NB4 (cell line): ENCODE measurements around the gene KRT79.

ENCODE experiments used
- DNase-seq: peaks from one replicate; pipeline ENCODE4 v3.0.0; 2010; ENCODE audit warnings: low read depth
- H3K4me3 ChIP-seq: one replicate; pipeline ENCODE4 v1.5.1; 2011; ENCODE audit warnings: mild to moderate bottlenecking, low read depth, low read length, moderate library complexity
- MYC ChIP-seq: IDR thresholded peaks from 2 replicates; pipeline ENCODE4 v1.6.1; 2011; ENCODE audit warnings: low read depth, low read length
- POLR2A ChIP-seq: IDR thresholded peaks from 2 replicates; pipeline ENCODE4 v1.6.1; 2011; ENCODE audit warnings: mild to moderate bottlenecking; ENCODE audit not compliant: insufficient read length; ENCODE audit errors: extremely low read depth
- TF ChIP-seq, protein P1 (sequence below): IDR thresholded peaks from 2 replicates; pipeline ENCODE4 v1.6.1; 2011; ENCODE audit warnings: low read depth, low read length
- TF ChIP-seq, protein P2 (sequence below): IDR thresholded peaks from one replicate; pipeline ENCODE4 v1.5.1; 2012; ENCODE audit warnings: low read depth, low read length

Gene KRT79

DNA sequence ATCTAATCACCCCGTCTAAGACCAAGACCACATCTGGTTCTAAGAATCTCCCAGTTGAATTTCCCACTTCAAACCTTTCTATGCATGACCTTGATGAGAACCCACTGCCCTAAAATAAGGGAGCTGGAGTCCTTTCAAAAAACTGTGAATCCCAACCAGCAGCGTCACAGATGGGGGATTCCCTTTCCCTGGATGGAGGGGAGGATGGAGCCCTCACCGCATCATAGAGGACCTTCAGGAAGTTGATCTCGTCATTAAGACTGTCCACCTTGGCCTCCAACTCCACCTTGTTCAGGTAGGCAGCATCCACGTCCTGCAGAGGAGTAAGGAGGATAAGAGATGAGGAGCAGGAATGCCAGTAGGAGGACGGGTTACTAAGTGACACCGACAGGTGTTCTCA is 24.9 kb downstream of the KRT79 start:
- no peak for DNase-seq
- no peak for TF ChIP-seq POLR2A
- TF ChIP-seq, protein P1, sequence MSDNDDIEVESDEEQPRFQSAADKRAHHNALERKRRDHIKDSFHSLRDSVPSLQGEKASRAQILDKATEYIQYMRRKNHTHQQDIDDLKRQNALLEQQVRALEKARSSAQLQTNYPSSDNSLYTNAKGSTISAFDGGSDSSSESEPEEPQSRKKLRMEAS = no peak
- TF ChIP-seq, protein P2, sequence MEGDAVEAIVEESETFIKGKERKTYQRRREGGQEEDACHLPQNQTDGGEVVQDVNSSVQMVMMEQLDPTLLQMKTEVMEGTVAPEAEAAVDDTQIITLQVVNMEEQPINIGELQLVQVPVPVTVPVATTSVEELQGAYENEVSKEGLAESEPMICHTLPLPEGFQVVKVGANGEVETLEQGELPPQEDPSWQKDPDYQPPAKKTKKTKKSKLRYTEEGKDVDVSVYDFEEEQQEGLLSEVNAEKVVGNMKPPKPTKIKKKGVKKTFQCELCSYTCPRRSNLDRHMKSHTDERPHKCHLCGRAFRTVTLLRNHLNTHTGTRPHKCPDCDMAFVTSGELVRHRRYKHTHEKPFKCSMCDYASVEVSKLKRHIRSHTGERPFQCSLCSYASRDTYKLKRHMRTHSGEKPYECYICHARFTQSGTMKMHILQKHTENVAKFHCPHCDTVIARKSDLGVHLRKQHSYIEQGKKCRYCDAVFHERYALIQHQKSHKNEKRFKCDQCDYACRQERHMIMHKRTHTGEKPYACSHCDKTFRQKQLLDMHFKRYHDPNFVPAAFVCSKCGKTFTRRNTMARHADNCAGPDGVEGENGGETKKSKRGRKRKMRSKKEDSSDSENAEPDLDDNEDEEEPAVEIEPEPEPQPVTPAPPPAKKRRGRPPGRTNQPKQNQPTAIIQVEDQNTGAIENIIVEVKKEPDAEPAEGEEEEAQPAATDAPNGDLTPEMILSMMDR = no peak
- TF ChIP-seq MYC = no peak

DNA sequence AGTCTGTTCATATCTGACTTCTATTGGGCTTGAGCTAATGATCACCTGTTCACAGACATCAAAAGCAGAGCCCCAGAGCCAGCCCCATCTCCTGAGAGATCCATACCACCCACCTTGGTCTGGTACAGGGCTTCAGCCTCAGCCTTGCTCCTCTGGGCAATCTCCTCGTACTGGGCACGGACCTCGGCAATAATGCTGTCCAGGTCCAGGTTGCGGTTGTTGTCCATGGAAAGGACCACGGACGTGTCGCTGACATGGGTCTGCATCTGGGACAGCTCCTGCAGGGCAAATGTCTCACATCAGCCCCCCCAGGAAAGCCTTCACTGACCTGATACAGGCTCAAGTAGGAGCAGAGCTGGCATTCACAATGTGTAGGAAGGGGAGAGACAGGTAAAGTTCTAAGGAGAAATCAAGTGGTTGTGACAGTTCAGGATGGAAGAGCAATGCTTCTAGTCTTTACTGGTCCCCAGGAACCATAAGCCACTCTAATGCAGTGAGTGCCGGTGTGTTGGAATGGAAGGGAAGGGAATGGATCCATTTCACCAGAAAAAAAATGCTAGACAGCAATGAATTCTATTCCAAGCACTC is 25.4 kb downstream of the KRT79 start:
- no peak for DNase-seq
- no peak overlapping the region for H3K4me3 ChIP-seq
- TF ChIP-seq, protein P2 = no peak
- no peak for TF ChIP-seq MYC
- no peak for TF ChIP-seq POLR2A
- TF ChIP-seq, protein P1 = no peak

More for the DNA sequence above, 24.9 kb downstream of the KRT79 start:
- H3K4me3 ChIP-seq = no peak overlapping the region

DNA sequence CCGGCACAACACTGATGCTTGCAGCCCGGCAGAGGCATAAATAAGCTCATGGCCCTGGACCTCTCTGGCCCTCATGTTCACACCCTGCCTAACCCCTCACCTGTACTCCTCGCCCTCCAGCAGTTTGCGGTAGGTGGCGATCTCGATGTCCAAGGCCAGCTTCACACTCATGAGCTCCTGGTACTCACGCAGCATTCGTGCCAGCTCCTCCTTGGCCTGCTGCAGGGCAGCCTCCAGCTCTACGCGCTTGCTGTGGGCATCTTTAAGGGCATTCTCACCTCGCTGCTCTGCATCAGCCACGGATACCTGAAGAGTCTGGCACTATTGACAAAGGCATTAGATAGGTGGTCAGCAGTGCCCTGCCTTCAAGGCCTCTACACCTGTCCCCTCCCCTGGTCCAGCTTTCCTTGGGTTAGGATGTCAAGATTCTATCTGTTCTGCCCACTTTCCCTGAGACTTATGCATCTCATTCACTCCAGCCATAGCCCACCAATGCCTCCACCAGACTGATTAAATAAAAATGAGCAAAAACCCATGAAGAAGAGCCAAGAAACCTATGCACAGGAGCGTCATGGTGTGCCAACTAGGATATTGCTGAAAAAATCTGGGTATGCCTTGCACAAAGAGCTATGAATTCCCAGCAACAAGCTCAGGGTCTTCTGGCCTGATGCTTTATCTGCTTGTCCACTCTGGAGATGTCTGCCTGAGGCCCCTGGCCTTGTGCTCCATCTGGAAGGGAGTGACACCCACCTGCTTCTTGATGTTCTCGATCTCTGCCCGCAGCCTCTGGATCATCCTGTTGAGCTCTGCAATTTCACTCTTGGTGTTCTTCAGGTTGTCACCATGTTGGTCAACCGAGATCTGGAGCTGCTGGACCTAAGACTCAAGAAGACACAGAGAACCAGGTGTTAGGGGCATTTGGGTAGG is 26.3 kb downstream of the KRT79 start:
- DNase-seq = no peak
- no peak overlapping the region for H3K4me3 ChIP-seq
- no peak for TF ChIP-seq POLR2A
- TF ChIP-seq, protein P2 = no peak

DNA sequence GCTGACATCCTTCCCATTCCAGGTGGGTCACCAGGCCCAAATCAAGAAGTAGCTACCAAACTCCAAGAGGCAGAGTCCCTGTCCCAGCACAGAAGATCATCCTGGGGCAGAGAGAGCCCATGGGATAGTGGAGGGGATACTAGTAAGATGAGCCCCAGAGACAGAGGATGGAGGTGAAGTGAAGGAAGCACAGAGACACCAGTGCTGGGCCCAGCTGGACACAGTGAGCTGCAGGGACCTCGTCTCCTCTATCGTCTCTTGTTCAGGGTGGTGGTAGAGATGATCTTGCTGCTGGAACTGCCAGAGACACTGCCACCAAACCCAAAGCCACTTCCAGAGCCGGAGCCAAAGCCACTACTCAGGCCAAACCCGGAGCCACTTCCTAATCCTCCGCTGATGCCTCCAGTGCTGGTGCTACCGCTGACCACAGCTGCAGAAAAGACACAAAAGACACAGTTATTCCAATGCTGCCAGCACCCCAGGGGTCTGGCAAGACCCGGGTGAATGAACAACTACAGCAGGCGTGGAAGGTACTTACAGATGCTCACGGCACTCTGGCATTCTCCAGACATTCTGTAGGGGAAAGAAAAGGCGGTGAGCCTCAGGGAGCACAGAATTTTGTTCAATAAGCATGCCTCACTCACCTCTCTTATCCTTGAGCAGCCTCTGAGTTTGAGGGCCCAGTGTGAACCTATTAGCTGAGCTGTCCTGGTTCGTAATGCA is 27.1 kb downstream of the KRT79 start:
- TF ChIP-seq, protein P1 = no peak
- TF ChIP-seq, protein P2 = no peak
- TF ChIP-seq MYC = no peak
- no peak for TF ChIP-seq POLR2A
- no peak for DNase-seq
- H3K4me3 ChIP-seq = no peak overlapping the region

DNA sequence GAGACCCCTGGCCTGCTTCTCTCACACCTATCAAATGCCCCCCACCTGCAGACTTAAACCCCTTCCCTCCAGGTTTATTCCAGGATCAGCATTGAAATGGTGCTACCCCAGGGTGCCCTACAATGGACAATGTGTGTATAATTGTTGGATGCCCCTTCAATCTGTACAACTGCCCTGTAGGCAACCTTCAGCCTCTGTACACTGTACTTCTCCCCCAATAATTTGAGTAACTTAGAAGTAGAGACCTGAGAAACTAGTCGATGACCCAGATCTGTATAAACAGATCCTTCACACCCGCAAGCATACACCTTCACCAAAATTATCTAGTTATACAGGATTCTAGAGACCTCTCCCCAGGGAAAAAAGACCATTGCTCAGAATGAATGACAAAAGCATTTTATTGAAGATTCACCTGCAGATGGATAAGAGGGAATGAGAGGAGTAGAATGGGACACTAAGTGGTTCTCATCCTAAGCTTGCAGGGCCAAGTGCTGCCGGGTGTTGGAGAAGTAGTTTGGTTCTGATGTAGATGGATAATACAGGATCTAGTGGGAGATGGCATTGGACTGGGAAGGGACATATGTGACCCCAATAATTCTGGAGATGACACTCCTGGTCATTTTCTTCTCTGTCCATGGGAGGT is 27.8 kb downstream of the KRT79 start:
- TF ChIP-seq POLR2A (no peak), MYC (no peak)
- TF ChIP-seq, protein P1 = no peak
- TF ChIP-seq, protein P2 = no peak
- DNase-seq = no peak
- no peak overlapping the region for H3K4me3 ChIP-seq
